ENCODE data around the gene ESYT3. TPM values are rescaled to one million over a fixed set of nuclear protein-coding genes. Genes with fewer than 3 reads are reported as not detected.
"Not testable (repeated sequence)": the region's sequence is repeated elsewhere in the genome, so short reads cannot be mapped to it uniquely, and the experiment has no call there.

Gene ESYT3
- total RNA-seq, 2 experiments from 2014 or later = 0.23 to 0.26 TPM

DNA sequence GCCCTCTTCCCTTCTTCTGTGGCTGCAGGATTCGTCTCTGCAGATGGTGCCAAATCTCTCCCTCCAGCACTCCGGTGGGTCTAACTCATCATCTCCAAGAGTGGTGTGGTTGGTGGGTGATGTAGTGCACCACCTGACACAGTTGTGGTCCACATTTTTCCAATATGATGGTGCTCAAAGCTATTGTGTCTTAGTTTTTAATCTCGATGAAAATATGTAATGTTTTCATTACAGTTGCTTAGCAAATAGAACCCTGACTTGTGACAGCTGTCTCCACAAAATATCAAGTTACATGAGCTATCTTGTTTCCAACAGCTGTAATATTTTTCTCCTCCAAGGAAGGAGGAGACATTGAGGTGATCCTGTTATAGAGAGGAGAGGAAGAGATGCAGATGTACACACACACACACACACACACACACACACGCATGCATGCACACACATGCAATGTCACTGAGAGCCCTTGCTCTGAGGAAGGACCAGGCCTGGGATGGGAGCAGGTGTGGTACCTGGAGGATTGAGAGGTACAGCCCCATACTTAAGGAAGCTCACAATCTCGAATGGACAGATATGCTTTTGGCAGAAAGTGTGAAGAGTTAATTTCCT lies 15.7 kb upstream of the ESYT3 start:
- Mint-ChIP-seq H3K27ac (no peak overlapping the region), H3K4me3 (no peak overlapping the region), H3K36me3 (no peaks in the 10 kb centered on the region), H3K9me3 (ENCODE audit: low read depth) (no peaks in the 10 kb centered on the region), H3K4me1 (peaks cover 4% of the 10 kb centered on the region), H3K27me3 (peaks cover 40% of the 10 kb centered on the region)
- DNase-seq (no peak), ATAC-seq (no peak)
- CTCF ChIA-PET = interaction anchor here (0.6 to 3.7 kb wide), 7 partner anchors 8 to 505 kb away, joined by 3 to 19 read pairs (median 7); partner anchors contain the start of gene ESYT3

DNA sequence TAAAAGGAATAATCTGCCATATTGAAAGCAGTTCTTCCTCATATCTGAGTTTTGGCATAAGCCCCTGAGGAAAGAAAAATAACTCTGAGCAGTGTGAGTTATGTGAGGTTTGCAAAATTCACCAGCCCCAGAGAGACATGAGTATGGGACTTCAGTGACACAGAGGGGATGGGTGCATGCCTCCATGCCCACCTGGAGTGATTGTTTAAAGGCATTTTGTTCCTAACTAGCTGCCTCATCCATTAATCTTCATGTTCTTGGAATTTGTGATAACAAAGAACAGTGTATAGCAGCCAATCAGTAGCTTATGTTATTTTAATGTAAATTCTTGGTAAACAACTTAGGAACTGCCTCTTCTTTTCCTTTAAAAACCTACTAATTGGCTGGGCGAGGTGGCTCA lies 11.1 kb upstream of the ESYT3 start:
- CTCF ChIA-PET = no interaction called here
- H3K27ac Mint-ChIP-seq = no peak overlapping the region
- H3K36me3 Mint-ChIP-seq = no peaks in the 10 kb centered on the region
- H3K9me3 Mint-ChIP-seq (ENCODE audit: low read depth) = no peaks in the 10 kb centered on the region
- DNase-seq (no peak), ATAC-seq (no peak)
- peaks cover 18% of the 10 kb centered on the region for H3K27me3 Mint-ChIP-seq
- H3K4me1 Mint-ChIP-seq = no peaks in the 10 kb centered on the region
- no peak overlapping the region for H3K4me3 Mint-ChIP-seq

DNA sequence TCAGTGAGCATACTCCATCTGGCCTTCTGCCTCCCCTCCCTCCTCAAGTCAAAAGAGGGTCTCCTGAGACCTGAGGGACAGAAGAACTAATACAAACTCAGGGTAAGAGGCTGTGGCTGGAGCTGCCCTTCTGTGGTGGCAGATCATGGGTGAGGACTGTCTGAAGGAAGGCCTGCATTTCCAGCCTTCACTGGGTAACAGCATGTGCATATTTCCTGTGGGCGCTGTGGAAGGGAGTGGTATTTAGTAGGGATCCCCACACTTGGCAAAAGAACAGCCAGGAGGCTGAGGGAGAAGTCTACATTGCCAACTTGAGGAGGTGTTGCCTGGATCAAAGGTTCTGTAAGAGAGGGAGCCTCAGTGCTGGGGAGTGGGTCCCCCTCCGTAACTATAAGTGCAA lies 10.1 kb upstream of the ESYT3 start:
- CTCF ChIA-PET = no interaction called here
- ATAC-seq (no peak), DNase-seq (no peak)
- Mint-ChIP-seq H3K4me3 (no peak overlapping the region), H3K27me3 (peaks cover 15% of the 10 kb centered on the region), H3K4me1 (no peaks in the 10 kb centered on the region), H3K36me3 (no peaks in the 10 kb centered on the region), H3K9me3 (ENCODE audit: low read depth) (no peaks in the 10 kb centered on the region), H3K27ac (no peak overlapping the region)

DNA sequence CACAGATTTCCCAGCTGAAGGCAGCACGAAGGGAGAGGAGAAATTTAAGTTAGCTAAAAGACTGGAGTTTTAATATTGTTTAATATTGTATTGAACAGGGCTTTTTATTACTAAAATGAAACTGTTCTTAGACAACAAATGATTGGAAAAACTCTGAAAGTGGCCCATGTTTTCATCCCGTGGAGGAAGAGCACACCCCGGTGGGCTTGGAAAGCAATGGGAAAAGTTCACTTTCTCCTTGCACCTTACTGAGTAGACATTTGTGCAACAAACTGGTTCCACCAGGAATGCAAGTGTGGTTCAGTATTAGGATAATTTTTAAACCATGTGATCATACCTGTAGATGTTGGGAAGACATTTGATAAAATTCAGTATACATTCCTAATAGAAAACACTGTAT lies 8.2 kb upstream of the ESYT3 start:
- ATAC-seq (no peak), DNase-seq (no peak)
- CTCF ChIA-PET = interaction anchor here (0.6 to 2.1 kb wide), 3 partner anchors 8 to 270 kb away, joined by 3 to 5 read pairs (median 4); no protein-coding TSS in a partner anchor
- Mint-ChIP-seq H3K27ac (no peak overlapping the region), H3K4me1 (no peaks in the 10 kb centered on the region), H3K36me3 (no peaks in the 10 kb centered on the region), H3K9me3 (ENCODE audit: low read depth) (no peaks in the 10 kb centered on the region), H3K27me3 (peaks cover 22% of the 10 kb centered on the region), H3K4me3 (no peak overlapping the region)

DNA sequence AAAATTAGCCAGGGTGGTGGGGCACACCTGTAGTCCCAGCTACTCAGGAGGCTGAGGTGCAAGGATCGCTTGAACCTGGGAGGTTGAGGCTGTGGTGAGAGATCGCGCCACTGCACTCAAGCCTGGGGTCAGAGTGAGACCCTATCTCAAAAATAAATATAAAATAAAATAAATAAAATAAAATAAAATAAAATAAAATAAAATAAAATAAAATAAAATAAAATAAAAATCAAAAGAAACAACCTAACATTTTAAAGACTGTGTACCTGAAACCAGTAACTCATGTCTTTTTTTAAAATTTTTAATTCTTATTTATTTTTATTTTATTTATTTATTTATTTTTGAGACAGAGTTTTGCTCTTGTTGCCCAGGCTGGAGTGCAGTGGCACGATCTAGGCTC lies 7.7 kb upstream of the ESYT3 start:
- not testable (repeated sequence) for H3K36me3 Mint-ChIP-seq; H3K4me3 Mint-ChIP-seq; DNase-seq; H3K27ac Mint-ChIP-seq; ATAC-seq; H3K4me1 Mint-ChIP-seq; H3K9me3 Mint-ChIP-seq (ENCODE audit: low read depth)
- peaks cover 24% of the 10 kb centered on the region for H3K27me3 Mint-ChIP-seq
- CTCF ChIA-PET = interaction anchor here (0.6 to 2.1 kb wide), 3 partner anchors 9 to 270 kb away, joined by 3 to 5 read pairs (median 4); no protein-coding TSS in a partner anchor

DNA sequence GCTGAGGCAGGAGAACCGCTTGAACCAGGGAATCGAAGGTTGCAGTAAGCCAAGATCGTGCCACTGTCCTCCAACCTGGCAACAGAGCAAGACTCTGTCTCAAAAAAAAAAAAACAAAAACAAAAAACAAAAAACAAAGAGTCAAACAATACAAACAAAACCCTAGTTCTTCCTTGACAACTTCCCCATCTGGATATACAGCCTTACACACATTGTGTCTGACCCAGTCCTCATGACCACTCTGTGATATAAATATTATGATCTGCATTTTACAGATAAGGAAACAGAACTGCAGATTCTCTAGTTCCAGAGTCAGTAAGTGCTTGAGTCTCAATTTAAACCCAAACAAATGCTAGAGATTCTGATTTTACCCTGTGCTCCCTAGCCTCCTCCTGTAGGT lies 4.8 kb upstream of the ESYT3 start:
- Mint-ChIP-seq H3K27ac (no peak overlapping the region), H3K4me3 (no peak overlapping the region), H3K4me1 (peaks cover 12% of the 10 kb centered on the region), H3K9me3 (ENCODE audit: low read depth) (no peaks in the 10 kb centered on the region), H3K36me3 (no peaks in the 10 kb centered on the region), H3K27me3 (peaks cover 43% of the 10 kb centered on the region)
- DNase-seq = no peak
- CTCF ChIA-PET = interaction anchor here (1.5 kb wide), 1 partner anchor 12 kb away, joined by 7 read pairs; no protein-coding TSS in a partner anchor
- ATAC-seq = no peak

DNA sequence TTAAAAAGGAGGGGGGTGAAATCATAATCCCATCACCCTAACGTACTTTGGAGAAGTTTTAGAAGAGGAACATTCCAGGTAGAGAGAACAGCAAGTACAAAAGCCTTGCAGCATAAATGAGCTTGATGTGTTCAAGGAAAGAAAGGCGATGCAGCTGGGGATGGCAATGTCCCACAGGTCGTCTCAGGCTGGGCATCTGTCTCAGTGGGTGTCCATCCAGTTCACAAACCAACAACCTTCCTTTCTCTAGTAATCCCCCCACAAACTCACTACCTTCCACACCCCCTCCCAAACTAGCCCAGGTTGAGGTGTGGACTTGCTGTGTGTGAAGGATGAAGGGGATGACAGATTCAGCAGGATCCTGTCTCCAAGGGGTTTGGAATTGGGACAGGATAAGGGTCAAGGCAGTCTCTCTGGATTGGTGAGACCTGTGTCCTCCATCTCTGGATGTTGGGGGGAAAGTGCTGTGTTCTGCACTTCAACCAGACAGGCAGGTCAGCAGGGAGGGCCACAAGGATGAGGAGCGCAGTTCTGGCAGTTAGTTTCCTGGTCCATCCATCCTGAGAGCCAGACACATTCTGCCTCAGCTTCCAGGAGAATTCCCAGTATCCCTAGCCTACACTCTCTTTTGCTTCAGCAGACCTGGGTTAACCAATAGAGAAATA lies 1.7 kb upstream of the ESYT3 start:
- Mint-ChIP-seq H3K4me1 (peaks cover 12% of the 10 kb centered on the region), H3K36me3 (no peaks in the 10 kb centered on the region), H3K4me3 (no peak overlapping the region), H3K27ac (no peak overlapping the region), H3K27me3 (peaks cover 70% of the 10 kb centered on the region), H3K9me3 (ENCODE audit: low read depth) (no peaks in the 10 kb centered on the region)
- ATAC-seq (no peak), DNase-seq (no peak)
- CTCF ChIA-PET = interaction anchor here (1.2 kb wide), 1 partner anchor 491 kb away, joined by 3 read pairs; no protein-coding TSS in a partner anchor

DNA sequence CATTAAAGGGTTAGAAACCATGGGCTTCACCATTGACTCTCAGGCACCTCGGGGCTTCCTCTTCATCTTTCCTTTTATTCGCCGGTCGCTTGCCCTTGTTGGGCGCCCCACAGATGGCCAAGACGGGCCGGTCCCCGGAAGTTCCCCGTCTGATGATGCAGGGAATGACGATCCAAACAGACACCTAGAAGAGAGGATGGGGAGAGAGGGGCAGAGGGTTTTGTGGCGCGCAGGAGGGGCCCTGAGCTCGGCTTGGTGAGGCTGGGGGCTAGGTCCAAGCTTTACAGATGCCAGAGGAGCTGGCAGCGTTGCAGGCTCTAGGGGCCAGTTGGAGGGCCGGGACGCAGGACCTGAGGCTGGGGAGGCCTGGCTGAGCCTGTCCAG lies 532 bp upstream of the ESYT3 start:
- CTCF ChIA-PET = interaction anchor here (0.7 to 2.2 kb wide), 5 partner anchors 13 to 489 kb away, joined by 3 to 18 read pairs (median 3); partner anchors contain the start of gene CEP70
- Mint-ChIP-seq H3K27me3 (peaks cover 76% of the 10 kb centered on the region), H3K4me3 (peak overlapping the region; percentile 67), H3K27ac (no peak overlapping the region), H3K9me3 (ENCODE audit: low read depth) (no peaks in the 10 kb centered on the region), H3K36me3 (no peaks in the 10 kb centered on the region), H3K4me1 (peaks cover 12% of the 10 kb centered on the region)
- DNase-seq = no peak
- ATAC-seq = no peak

DNA sequence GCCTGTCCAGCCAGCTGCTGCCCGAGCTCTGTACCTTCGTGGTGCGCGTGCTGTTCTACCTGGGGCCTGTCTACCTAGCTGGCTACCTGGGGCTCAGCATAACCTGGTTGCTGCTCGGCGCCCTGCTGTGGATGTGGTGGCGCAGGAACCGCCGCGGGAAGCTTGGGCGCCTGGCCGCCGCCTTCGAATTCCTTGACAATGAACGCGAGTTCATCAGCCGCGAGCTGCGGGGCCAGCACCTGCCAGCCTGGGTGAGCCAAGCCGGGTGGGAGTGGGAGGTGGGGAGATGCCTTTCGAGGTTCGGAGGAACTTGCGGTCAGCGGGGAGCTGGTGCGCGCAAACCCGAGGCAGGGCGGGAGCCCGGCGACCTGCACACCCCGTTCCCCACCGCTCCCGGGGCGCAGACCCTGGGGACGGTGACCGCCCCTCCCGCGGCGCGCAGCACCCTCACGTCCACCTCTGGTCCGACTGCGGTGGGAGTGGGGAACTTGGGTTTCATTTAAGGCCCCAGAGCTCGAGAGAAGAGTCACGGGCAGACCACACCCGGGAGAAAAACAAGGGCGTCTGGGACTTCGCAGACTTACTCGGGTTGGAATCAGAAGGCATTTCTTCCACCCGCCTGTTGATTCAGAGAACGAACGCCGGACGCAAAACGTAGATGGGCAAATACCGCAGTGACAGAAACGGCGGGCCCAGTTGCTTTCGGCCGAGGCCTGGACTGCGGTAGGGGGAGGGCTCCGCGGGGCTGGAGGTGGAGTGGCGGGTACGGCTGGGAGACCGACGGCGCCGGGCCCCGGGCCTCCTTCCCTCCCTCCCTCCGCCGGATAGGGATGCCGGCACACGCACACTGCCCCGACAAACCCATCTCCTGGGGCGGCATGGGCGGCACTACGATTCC lies 708 bp downstream of the ESYT3 start:
- CTCF ChIA-PET = interaction anchor here (0.8 to 2.2 kb wide), 5 partner anchors 14 to 501 kb away, joined by 3 to 18 read pairs (median 3); partner anchors contain the start of gene CEP70
- no peak for DNase-seq
- H3K4me1 Mint-ChIP-seq = peaks cover 12% of the 10 kb centered on the region
- no peaks in the 10 kb centered on the region for H3K36me3 Mint-ChIP-seq
- H3K9me3 Mint-ChIP-seq (ENCODE audit: low read depth) = no peaks in the 10 kb centered on the region
- peak overlapping the region; percentile 44 for H3K4me3 Mint-ChIP-seq
- peaks cover 66% of the 10 kb centered on the region for H3K27me3 Mint-ChIP-seq
- H3K27ac Mint-ChIP-seq = no peak overlapping the region
- ATAC-seq = no peak

DNA sequence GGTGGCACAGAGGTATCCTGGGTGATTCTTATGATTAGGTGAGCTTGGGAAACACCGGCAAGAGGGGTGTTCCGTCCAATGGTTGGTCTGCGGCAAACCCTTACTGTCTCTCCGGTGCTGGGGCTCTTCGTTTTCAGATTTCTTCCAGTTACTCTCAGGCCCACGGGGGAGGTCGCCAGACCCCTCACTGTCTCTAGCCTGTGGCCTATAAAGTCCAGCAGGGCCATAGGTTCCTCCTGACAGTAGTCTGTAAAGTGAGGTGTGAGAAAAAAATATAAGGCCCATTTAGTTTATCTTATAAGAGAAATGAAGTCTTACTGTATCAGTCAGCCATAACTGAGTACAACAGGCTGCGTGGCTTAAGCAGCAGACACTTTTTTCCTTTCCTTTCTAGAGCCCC lies 1.4 kb downstream of the ESYT3 start:
- peaks cover 63% of the 10 kb centered on the region for H3K27me3 Mint-ChIP-seq
- ATAC-seq = no peak
- H3K9me3 Mint-ChIP-seq (ENCODE audit: low read depth) = no peaks in the 10 kb centered on the region
- CTCF ChIA-PET = no interaction called here
- H3K27ac Mint-ChIP-seq = no peak overlapping the region
- no peaks in the 10 kb centered on the region for H3K36me3 Mint-ChIP-seq
- peaks cover 12% of the 10 kb centered on the region for H3K4me1 Mint-ChIP-seq
- peak overlapping the region; percentile 22 for H3K4me3 Mint-ChIP-seq
- DNase-seq = no peak

DNA sequence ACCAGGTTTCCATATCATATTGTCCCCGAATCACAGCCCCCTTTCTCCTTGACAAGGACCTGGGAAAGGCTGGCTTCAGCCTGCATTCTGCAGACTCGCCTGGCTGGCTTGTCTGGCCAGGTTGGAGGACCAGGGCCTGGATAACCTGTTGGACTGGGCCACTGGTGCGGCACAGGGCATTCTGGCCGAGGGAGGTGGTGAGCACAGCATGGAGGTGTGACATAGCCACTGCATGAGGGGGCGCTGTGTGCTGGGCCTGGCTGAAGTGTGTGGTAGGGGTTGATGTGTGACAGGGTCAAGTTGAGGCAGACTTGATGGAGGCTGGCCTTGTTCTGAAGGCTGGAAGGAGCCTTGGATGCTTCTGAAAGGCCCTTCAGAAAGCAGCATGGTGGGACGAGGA lies 2.9 kb downstream of the ESYT3 start:
- no peaks in the 10 kb centered on the region for H3K9me3 Mint-ChIP-seq (ENCODE audit: low read depth)
- no peak overlapping the region for H3K4me3 Mint-ChIP-seq
- peaks cover 52% of the 10 kb centered on the region for H3K27me3 Mint-ChIP-seq
- H3K4me1 Mint-ChIP-seq = peaks cover 12% of the 10 kb centered on the region
- ATAC-seq (no peak), DNase-seq (no peak)
- H3K36me3 Mint-ChIP-seq = no peaks in the 10 kb centered on the region
- no peak overlapping the region for H3K27ac Mint-ChIP-seq
- CTCF ChIA-PET = no interaction called here

DNA sequence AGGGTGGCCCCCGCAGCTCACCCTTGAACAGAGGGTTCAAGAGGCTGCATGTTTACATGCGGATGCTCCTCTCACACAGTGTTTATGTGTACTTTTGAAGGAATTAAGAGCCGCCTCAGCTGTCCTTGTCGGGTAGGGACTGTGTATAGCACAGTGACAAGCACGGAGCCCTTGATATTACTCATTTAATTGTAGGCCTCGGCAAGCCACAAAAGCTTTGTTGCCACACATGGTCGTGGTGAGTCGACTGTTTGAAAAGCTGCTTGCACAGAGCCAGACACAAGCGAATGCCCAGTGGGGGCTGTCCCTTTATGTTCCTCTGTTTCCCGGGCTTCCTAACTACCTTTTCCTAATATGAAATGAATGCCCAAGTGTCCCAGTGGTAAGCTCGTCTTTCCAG lies 4.5 kb downstream of the ESYT3 start:
- CTCF ChIA-PET = interaction anchor here (1.5 kb wide), 1 partner anchor 477 kb away, joined by 4 read pairs; no protein-coding TSS in a partner anchor
- H3K36me3 Mint-ChIP-seq = no peaks in the 10 kb centered on the region
- ATAC-seq = no peak

DNA sequence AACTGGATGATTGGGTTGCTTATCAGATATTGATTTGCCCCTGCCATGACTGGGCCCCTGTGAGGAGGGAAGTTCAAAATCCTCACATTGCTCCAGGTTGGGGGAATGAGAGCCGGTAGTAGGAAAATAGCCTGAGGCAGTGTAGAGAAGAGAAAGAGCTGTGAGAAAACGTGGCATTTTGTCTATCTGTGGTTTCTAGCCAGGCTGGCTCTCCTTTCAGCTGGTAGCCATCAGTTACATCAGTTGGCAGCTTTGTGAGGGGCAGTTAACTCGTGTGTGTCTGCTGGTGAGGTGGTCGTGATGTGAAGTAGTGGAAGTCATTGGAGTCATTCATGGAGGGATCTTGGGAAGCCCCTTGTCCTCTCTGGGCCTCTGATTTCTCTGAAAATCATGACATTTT lies 5.2 kb downstream of the ESYT3 start:
- CTCF ChIA-PET = interaction anchor here (1.5 kb wide), 1 partner anchor 476 kb away, joined by 4 read pairs; no protein-coding TSS in a partner anchor
- DNase-seq = no peak
- Mint-ChIP-seq H3K27me3 (peaks cover 33% of the 10 kb centered on the region), H3K4me1 (no peaks in the 10 kb centered on the region), H3K36me3 (no peaks in the 10 kb centered on the region), H3K9me3 (ENCODE audit: low read depth) (no peaks in the 10 kb centered on the region), H3K4me3 (no peak overlapping the region), H3K27ac (no peak overlapping the region)
- no peak for ATAC-seq

More for the DNA sequence above, 4.5 kb downstream of the ESYT3 start:
- H3K27ac Mint-ChIP-seq = no peak overlapping the region
- H3K27me3 Mint-ChIP-seq = peaks cover 37% of the 10 kb centered on the region
- peaks cover 4% of the 10 kb centered on the region for H3K4me1 Mint-ChIP-seq
- H3K4me3 Mint-ChIP-seq = no peak overlapping the region
- DNase-seq = no peak
- H3K9me3 Mint-ChIP-seq (ENCODE audit: low read depth) = no peaks in the 10 kb centered on the region

All from activated CD8-positive, alpha-beta memory T cell treated with anti-CD3 and anti-CD28 coated beads, Interleukin-2, amount 10 ng/mL, durations not matched to agents 7 days and 5 days (primary cell).